ENCODE measurements around the gene IRF4.

DNA sequence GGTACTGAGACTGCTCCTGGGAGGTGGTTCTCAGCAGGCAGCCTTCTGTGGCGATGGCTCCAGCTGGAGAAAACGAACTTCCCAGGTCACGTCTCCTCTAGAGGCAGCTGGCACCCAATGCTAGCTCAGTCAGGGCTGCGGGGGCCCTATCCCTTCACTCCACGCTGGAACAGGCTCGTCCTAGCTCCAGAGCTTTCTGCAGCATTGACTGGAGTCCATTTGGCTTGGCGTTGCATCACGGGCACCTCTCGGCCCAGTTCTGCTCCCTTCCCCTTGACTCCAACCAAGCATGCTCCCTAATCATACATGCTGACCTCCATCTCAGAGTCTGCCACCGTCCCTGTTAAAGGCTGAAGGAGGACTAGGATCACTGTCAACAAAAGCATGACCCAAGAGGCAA is 5.9 kb upstream of the IRF4 start:
- TF ChIP-seq POLR2A (IDR thresholded peaks at IDR 0.05; ENCODE audit: low read depth, low read length), result no peak
- TF ChIP-seq, protein P1, sequence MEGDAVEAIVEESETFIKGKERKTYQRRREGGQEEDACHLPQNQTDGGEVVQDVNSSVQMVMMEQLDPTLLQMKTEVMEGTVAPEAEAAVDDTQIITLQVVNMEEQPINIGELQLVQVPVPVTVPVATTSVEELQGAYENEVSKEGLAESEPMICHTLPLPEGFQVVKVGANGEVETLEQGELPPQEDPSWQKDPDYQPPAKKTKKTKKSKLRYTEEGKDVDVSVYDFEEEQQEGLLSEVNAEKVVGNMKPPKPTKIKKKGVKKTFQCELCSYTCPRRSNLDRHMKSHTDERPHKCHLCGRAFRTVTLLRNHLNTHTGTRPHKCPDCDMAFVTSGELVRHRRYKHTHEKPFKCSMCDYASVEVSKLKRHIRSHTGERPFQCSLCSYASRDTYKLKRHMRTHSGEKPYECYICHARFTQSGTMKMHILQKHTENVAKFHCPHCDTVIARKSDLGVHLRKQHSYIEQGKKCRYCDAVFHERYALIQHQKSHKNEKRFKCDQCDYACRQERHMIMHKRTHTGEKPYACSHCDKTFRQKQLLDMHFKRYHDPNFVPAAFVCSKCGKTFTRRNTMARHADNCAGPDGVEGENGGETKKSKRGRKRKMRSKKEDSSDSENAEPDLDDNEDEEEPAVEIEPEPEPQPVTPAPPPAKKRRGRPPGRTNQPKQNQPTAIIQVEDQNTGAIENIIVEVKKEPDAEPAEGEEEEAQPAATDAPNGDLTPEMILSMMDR (IDR thresholded peaks at IDR 0.05; ENCODE audit: extremely low read depth in 1 of 2, insufficient read depth in 1 of 2, low read depth in 1 of 2, low read length in 2 of 2), result no peak
- TF ChIP-seq EZH2 (IDR thresholded peaks at IDR 0.05; ENCODE audit: borderline replicate concordance, low read depth, low read length, severe bottlenecking), result no peak
- TF ChIP-seq, protein P2, sequence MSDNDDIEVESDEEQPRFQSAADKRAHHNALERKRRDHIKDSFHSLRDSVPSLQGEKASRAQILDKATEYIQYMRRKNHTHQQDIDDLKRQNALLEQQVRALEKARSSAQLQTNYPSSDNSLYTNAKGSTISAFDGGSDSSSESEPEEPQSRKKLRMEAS (IDR thresholded peaks at IDR 0.05; ENCODE audit: insufficient read depth, insufficient read length), result no peak
- TF ChIP-seq POLR2AphosphoS5 (IDR thresholded peaks at IDR 0.05; ENCODE audit: insufficient read depth, low read depth, low read length), result no peak
- no peak for TF ChIP-seq FOS (IDR thresholded peaks at IDR 0.05; ENCODE audit: borderline replicate concordance, insufficient read depth, low read length)
- TF ChIP-seq JUN (IDR thresholded peaks at IDR 0.05; ENCODE audit: borderline replicate concordance, insufficient read depth, insufficient read length, low read depth), result no peak
